SHP77 (cell line): ENCODE measurements around the gene HAUS5.
"Not testable (repeated sequence)": the region's sequence is repeated elsewhere in the genome, so short reads cannot be mapped to it uniquely, and the experiment has no call there.

Experiments used
- DNase-seq, 2 experiments: peaks; one replicate each; lab custom pipeline; 2025; lab: John Stamatoyannopoulos, UW

HAUS5 gene

GRCh38 chr19:35612559-35613321 is at the start of gene HAUS5:
HAUS5 (plus strand) TSS chr19:35612735; CDS start chr19:35612795, 60 bp downstream.
- DNase-seq: peak; percentile 80 to 86

GRCh38 chr19:35562776-35563175 is 49.8 kb upstream of the HAUS5 start:
- DNase-seq: no peak

- DNase-seq: no peak
Measured at GRCh38 chr19:35563207-35563829, 49.2 kb upstream of the HAUS5 start, which contains the start of gene ATP4A. ATP4A (minus strand) TSS chr19:35563658; CDS start chr19:35563629, 29 bp downstream.

- no peak for DNase-seq
Measured at GRCh38 chr19:35565016-35565856, 47.3 kb upstream of the HAUS5 start.

GRCh38 chr19:35566738-35567137 is 45.8 kb upstream of the HAUS5 start:
- DNase-seq: no peak

- peak; percentile 51 to 57 for DNase-seq
Measured at GRCh38 chr19:35569281-35569781, 43.2 kb upstream of the HAUS5 start.

GRCh38 chr19:35571406-35571965 is 41.0 kb upstream of the HAUS5 start:
- no peak for DNase-seq

- no peak for DNase-seq
Measured at GRCh38 chr19:35577918-35578317, 34.6 kb upstream of the HAUS5 start.

GRCh38 chr19:35578707-35579106 is 33.8 kb upstream of the HAUS5 start:
- no peak for DNase-seq

GRCh38 chr19:35582760-35583159 is 29.8 kb upstream of the HAUS5 start:
- DNase-seq: no peak

- no peak for DNase-seq
Measured at GRCh38 chr19:35585848-35586247, 26.7 kb upstream of the HAUS5 start, which contains the start of gene PMIS2. PMIS2 (plus strand) TSS chr19:35586173; CDS start chr19:35586260, 87 bp downstream.

- no peak for DNase-seq
Measured at GRCh38 chr19:35587321-35587720, 25.2 kb upstream of the HAUS5 start.

GRCh38 chr19:35590875-35591274 is 21.7 kb upstream of the HAUS5 start:
- DNase-seq: no peak

GRCh38 chr19:35592226-35592625 is 20.3 kb upstream of the HAUS5 start:
- DNase-seq: peak in 1 of 2 experiments; percentile 31

GRCh38 chr19:35595026-35595425 is 17.5 kb upstream of the HAUS5 start:
- DNase-seq: not testable (repeated sequence)

GRCh38 chr19:35595928-35596327 is 16.6 kb upstream of the HAUS5 start:
- no peak for DNase-seq

GRCh38 chr19:35596366-35596999 is 16.1 kb upstream of the HAUS5 start:
- no peak for DNase-seq

- DNase-seq: no peak
Measured at GRCh38 chr19:35601971-35602370, 10.6 kb upstream of the HAUS5 start.

GRCh38 chr19:35604436-35604835 is 8.1 kb upstream of the HAUS5 start:
- DNase-seq: not testable (repeated sequence)

GRCh38 chr19:35607170-35607569 is 5.4 kb upstream of the HAUS5 start:
- not testable (repeated sequence) for DNase-seq

- DNase-seq: no peak
Measured at GRCh38 chr19:35607661-35608060, 4.9 kb upstream of the HAUS5 start.
